SK-N-SH treated with all-trans-retinoic acid at 6 μM for 48 hours (cell line): Measurements from ENCODE around the gene POLDIP3.

Experiments used
- ATAC-seq: fragments of 200-7000 bp; cut with Tn5 transposase; 3 replicates; pipeline ENCODE4 v1.9.1; 2020; ENCODE audit warnings: mild to moderate bottlenecking, moderate library complexity
- ARNTL ChIP-seq: fragments of 450-650 bp; formaldehyde crosslinking; IDR thresholded peaks from 2 replicates; pipeline ENCODE4 v1.5.0; 2020; ENCODE audit warnings: low read depth, mild to moderate bottlenecking, moderate library complexity, borderline replicate concordance
- BACH2 ChIP-seq: fragments of 250-450 bp; sonication (Bioruptor Pico); IDR thresholded peaks from 2 replicates; pipeline ENCODE4 v1.9.0; 2021; ENCODE audit warnings: mild to moderate bottlenecking, borderline replicate concordance
- CREB5 ChIP-seq: fragments of 250-450 bp; sonication (Bioruptor Pico); IDR thresholded peaks from 2 replicates; pipeline ENCODE4 v1.5.1; 2020; ENCODE audit warnings: low read depth, mild to moderate bottlenecking, moderate library complexity
- ESRRG ChIP-seq: fragments of 250-450 bp; sonication (Bioruptor Pico); IDR thresholded peaks from 2 replicates; pipeline ENCODE4 v1.6.1; 2021; ENCODE audit warnings: mild to moderate bottlenecking
- GLIS3 ChIP-seq: fragments of 250-450 bp; sonication (Bioruptor Pico); IDR thresholded peaks from 2 replicates; pipeline ENCODE4 v1.5.0; 2020; ENCODE audit warnings: mild to moderate bottlenecking, moderate library complexity
- ISL1 ChIP-seq: fragments of 250-450 bp; sonication (Bioruptor Pico); IDR thresholded peaks from 2 replicates; pipeline ENCODE4 v2.1.2; 2022; ENCODE audit warnings: mild to moderate bottlenecking, moderate library complexity
- POU6F1 ChIP-seq: fragments of 250-450 bp; sonication (Bioruptor Pico); IDR thresholded peaks from 2 replicates; pipeline ENCODE4 v1.8.0; 2021; ENCODE audit warnings: low read depth, mild to moderate bottlenecking, moderate library complexity, borderline replicate concordance
- PPARA ChIP-seq: fragments of 250-450 bp; sonication (Bioruptor Pico); IDR thresholded peaks from 2 replicates; pipeline ENCODE4 v1.5.0; 2020; ENCODE audit warnings: mild to moderate bottlenecking, borderline replicate concordance
- RARB ChIP-seq: fragments of 250-450 bp; sonication (Bioruptor Pico); IDR thresholded peaks from 2 replicates; pipeline ENCODE4 v1.8.0; 2021; ENCODE audit warnings: mild to moderate bottlenecking, moderate library complexity
- SNAI2 ChIP-seq: fragments of 250-450 bp; sonication (Bioruptor Pico); IDR thresholded peaks from 2 replicates; pipeline ENCODE4 v1.5.0; 2020; ENCODE audit warnings: mild to moderate bottlenecking, moderate library complexity
- TOX ChIP-seq: fragments of 250-450 bp; sonication (Bioruptor Pico); IDR thresholded peaks from 2 replicates; pipeline ENCODE4 v1.8.0; 2021; ENCODE audit warnings: mild to moderate bottlenecking, moderate library complexity, borderline replicate concordance
- ZC3H10 ChIP-seq: fragments of 250-450 bp; sonication (Bioruptor Pico); IDR thresholded peaks from 2 replicates; pipeline ENCODE4 v1.5.1; 2021; ENCODE audit warnings: mild to moderate bottlenecking, moderate library complexity
- ZFP3 ChIP-seq: fragments of 250-450 bp; sonication (Bioruptor Pico); IDR thresholded peaks from 2 replicates; pipeline ENCODE4 v1.5.0; 2020; ENCODE audit warnings: mild to moderate bottlenecking, moderate library complexity
- ZNF565 ChIP-seq: fragments of 450-650 bp; formaldehyde crosslinking; conservative IDR thresholded peaks from 2 replicates; pipeline ENCODE4 v1.5.0; 2020; ENCODE audit warnings: low read depth, mild to moderate bottlenecking, moderate library complexity
- ZNF70 ChIP-seq: fragments of 450-650 bp; formaldehyde crosslinking; IDR thresholded peaks from 2 replicates; pipeline ENCODE4 v1.5.0; 2020; ENCODE audit warnings: mild to moderate bottlenecking, moderate library complexity
- ZNF8 ChIP-seq: fragments of 450-650 bp; formaldehyde crosslinking; IDR thresholded peaks from 2 replicates; pipeline ENCODE4 v1.5.0; 2020; ENCODE audit warnings: mild to moderate bottlenecking, moderate library complexity
- TF ChIP-seq, protein P1 (sequence below): fragments of 250-450 bp; sonication (Bioruptor Pico); IDR thresholded peaks from 2 replicates; pipeline ENCODE4 v1.8.0; 2020; ENCODE audit warnings: mild to moderate bottlenecking, moderate library complexity, borderline replicate concordance
- TF ChIP-seq, protein P2 (sequence below): fragments of 250-450 bp; sonication (Bioruptor Pico); IDR thresholded peaks from 2 replicates; pipeline ENCODE4 v1.5.0; 2020; ENCODE audit warnings: mild to moderate bottlenecking, moderate library complexity
- TF ChIP-seq, protein P3 (sequence below): fragments of 250-450 bp; sonication (Bioruptor Pico); IDR thresholded peaks from 2 replicates; pipeline ENCODE4 v1.5.1; 2021; ENCODE audit warnings: mild to moderate bottlenecking, moderate library complexity

POLDIP3 gene

DNA sequence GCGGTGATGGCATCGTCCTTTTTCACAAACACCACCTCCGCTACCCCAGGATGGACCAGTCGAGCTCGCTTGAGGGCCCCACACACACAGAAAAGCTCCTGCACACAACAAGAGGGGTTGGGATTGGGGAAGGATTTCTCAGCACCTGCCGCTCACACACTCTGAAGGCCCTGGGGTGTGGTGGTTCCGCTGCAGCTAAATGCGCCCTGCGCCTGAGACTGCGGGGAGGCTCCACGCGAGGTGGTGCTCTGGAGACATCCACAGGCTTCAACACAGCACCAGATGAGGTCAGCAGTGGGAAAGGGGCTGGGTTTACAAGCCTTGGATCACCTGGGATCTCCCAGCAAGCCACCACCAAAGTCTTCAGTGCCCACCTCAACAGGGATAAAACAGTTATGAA lies 22.7 kb downstream of the POLDIP3 start:
- TF ChIP-seq ZNF565 (CRISPR knock-in tag), result no peak
- TF ChIP-seq ISL1 (CRISPR knock-in tag), result no peak
- no peak for TF ChIP-seq ZNF8 (CRISPR knock-in tag)
- TF ChIP-seq RARB (CRISPR knock-in tag), result no peak
- no peak for TF ChIP-seq TOX (CRISPR knock-in tag)
- no peak for TF ChIP-seq ESRRG (CRISPR knock-in tag)
- TF ChIP-seq PPARA (CRISPR knock-in tag), result no peak
- TF ChIP-seq, protein P1, sequence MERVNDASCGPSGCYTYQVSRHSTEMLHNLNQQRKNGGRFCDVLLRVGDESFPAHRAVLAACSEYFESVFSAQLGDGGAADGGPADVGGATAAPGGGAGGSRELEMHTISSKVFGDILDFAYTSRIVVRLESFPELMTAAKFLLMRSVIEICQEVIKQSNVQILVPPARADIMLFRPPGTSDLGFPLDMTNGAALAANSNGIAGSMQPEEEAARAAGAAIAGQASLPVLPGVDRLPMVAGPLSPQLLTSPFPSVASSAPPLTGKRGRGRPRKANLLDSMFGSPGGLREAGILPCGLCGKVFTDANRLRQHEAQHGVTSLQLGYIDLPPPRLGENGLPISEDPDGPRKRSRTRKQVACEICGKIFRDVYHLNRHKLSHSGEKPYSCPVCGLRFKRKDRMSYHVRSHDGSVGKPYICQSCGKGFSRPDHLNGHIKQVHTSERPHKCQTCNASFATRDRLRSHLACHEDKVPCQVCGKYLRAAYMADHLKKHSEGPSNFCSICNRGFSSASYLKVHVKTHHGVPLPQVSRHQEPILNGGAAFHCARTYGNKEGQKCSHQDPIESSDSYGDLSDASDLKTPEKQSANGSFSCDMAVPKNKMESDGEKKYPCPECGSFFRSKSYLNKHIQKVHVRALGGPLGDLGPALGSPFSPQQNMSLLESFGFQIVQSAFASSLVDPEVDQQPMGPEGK (CRISPR knock-in tag), result no peak
- no peak for TF ChIP-seq ZC3H10 (CRISPR knock-in tag)
- TF ChIP-seq, all 23 proteins: peak for 0
- ATAC-seq, result no peak

GRCh38 chr22:42587588-42588175 lies 27.0 kb downstream of the POLDIP3 start:
- ATAC-seq, result no peak
- TF ChIP-seq ZNF565 (CRISPR knock-in tag), result no peak
- no peak for TF ChIP-seq ZNF8 (CRISPR knock-in tag)
- TF ChIP-seq PPARA (CRISPR knock-in tag), result no peak
- TF ChIP-seq ZC3H10 (CRISPR knock-in tag), result no peak
- TF ChIP-seq RARB (CRISPR knock-in tag), result no peak
- no peak for TF ChIP-seq TOX (CRISPR knock-in tag)
- no peak for TF ChIP-seq ZFP3
- no peak for TF ChIP-seq GLIS3 (CRISPR knock-in tag)
- no peak for TF ChIP-seq CREB5 (CRISPR knock-in tag)
- no peak for TF ChIP-seq ISL1 (CRISPR knock-in tag)
- no peak for TF ChIP-seq ZNF70 (CRISPR knock-in tag)
- TF ChIP-seq POU6F1 (CRISPR knock-in tag), result no peak
- TF ChIP-seq SNAI2 (CRISPR knock-in tag), result no peak
- TF ChIP-seq ARNTL (CRISPR knock-in tag), result no peak
- TF ChIP-seq, protein P1 (CRISPR knock-in tag), result no peak
- TF ChIP-seq, protein P2, sequence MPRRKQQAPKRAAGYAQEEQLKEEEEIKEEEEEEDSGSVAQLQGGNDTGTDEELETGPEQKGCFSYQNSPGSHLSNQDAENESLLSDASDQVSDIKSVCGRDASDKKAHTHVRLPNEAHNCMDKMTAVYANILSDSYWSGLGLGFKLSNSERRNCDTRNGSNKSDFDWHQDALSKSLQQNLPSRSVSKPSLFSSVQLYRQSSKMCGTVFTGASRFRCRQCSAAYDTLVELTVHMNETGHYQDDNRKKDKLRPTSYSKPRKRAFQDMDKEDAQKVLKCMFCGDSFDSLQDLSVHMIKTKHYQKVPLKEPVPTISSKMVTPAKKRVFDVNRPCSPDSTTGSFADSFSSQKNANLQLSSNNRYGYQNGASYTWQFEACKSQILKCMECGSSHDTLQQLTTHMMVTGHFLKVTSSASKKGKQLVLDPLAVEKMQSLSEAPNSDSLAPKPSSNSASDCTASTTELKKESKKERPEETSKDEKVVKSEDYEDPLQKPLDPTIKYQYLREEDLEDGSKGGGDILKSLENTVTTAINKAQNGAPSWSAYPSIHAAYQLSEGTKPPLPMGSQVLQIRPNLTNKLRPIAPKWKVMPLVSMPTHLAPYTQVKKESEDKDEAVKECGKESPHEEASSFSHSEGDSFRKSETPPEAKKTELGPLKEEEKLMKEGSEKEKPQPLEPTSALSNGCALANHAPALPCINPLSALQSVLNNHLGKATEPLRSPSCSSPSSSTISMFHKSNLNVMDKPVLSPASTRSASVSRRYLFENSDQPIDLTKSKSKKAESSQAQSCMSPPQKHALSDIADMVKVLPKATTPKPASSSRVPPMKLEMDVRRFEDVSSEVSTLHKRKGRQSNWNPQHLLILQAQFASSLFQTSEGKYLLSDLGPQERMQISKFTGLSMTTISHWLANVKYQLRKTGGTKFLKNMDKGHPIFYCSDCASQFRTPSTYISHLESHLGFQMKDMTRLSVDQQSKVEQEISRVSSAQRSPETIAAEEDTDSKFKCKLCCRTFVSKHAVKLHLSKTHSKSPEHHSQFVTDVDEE (CRISPR knock-in tag), result no peak
- no peak for TF ChIP-seq BACH2 (CRISPR knock-in tag)
- TF ChIP-seq, protein P3, sequence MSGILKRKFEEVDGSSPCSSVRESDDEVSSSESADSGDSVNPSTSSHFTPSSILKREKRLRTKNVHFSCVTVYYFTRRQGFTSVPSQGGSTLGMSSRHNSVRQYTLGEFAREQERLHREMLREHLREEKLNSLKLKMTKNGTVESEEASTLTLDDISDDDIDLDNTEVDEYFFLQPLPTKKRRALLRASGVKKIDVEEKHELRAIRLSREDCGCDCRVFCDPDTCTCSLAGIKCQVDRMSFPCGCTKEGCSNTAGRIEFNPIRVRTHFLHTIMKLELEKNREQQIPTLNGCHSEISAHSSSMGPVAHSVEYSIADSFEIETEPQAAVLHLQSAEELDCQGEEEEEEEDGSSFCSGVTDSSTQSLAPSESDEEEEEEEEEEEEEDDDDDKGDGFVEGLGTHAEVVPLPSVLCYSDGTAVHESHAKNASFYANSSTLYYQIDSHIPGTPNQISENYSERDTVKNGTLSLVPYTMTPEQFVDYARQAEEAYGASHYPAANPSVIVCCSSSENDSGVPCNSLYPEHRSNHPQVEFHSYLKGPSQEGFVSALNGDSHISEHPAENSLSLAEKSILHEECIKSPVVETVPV, result no peak
